Stimulated activated CD4-positive, alpha-beta T cell treated with anti-CD3 and anti-CD28 coated beads, Interleukin-1b, Interleukin-23, amount 100 ng/mL, for 24 hours (primary cell): ENCODE results near the gene CISD2.
"Not testable (repeated sequence)": the region's sequence is repeated elsewhere in the genome, so short reads cannot be mapped to it uniquely, and the experiment has no call there.

ENCODE experiments used
- DNase-seq, 4 experiments: peaks; one replicate each; pipeline ENCODE4 v3.0.0-alpha.2; 2020; ENCODE audit warnings: low read depth in 4 of 4, low spot score in 1 of 4

The CISD2 gene

DNA sequence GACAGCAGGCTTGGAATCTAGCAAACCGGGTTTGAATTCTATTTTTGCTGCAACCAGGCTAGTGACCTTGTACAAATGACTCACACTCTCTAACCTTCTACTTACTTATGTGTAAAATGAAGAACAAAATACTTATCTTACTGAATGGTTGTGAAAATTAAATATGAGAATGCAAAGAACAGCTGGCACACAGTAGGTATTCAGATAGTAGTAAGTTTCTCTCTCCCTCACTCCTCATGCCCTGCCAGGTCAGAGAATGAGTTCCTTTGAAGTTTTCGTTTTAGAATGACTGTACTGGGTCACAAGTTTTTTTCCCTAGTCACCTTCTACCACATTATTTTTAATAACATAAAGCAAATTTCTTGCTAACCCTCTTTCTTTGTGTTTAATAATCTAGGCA is 33.0 kb downstream of the CISD2 start:
- no peak for DNase-seq

GRCh38 chr4:102918859-102919258 is 50.1 kb downstream of the CISD2 start:
- no peak for DNase-seq

DNA sequence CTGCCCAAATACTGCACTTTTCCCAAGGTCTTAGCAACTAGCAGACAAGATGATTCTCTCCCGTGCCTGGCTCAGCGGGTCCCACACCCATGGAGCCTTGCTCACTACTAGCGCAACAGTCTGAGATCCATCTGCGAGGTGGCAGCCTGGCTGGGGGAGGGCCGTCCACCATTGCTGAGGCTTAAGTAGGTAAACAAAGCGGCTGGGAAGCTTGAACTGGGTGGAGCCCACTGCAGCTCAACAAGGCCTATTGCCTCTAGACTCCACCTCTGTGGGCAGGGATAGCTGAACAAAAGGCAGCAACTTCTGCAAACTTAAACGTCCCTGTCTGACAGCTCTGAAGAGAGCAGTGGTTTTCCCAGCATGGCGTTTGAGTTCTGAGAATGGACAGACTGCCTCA is 50.9 kb downstream of the CISD2 start:
- not testable (repeated sequence) for DNase-seq

GRCh38 chr4:102935716-102936115 is 66.9 kb downstream of the CISD2 start:
- DNase-seq = no peak

GRCh38 chr4:102938063-102938462 is 69.3 kb downstream of the CISD2 start:
- not testable (repeated sequence) for DNase-seq
